Activated CD4-positive, alpha-beta T cell treated with anti-CD3 and anti-CD28 coated beads, Interleukin-2, amount 10 ng/mL, durations not matched to agents 24 days and 14 days (primary cell): ENCODE measurements around the gene TMEM272. TPM values are rescaled to one million over a fixed set of nuclear protein-coding genes. Genes with fewer than 3 reads are reported as not detected.

ENCODE experiments used
- DNase-seq: peaks from one replicate; pipeline ENCODE4 v3.0.0; 2022
- H3K27ac Mint-ChIP-seq: one replicate; pipeline ENCODE4 v1.8.0; 2022; ENCODE audit warnings: mild to moderate bottlenecking, mixed read lengths
- H3K27me3 Mint-ChIP-seq: one replicate; pipeline ENCODE4 v1.8.0; 2022; ENCODE audit warnings: mixed read lengths
- H3K36me3 Mint-ChIP-seq: one replicate; pipeline ENCODE4 v1.8.0; 2022; ENCODE audit warnings: low read depth, mild to moderate bottlenecking, mixed read lengths
- H3K4me1 Mint-ChIP-seq: one replicate; pipeline ENCODE4 v1.8.0; 2021; ENCODE audit warnings: mixed read lengths
- H3K4me3 Mint-ChIP-seq: one replicate; pipeline ENCODE4 v1.8.0; 2022; ENCODE audit warnings: mild to moderate bottlenecking, moderate library complexity, mixed read lengths
- H3K9me3 Mint-ChIP-seq: one replicate; pipeline ENCODE4 v1.8.0; 2021; ENCODE audit warnings: mixed read lengths
- intact Hi-C: fragments of 100-400 bp; cut with micrococcal nuclease; formaldehyde crosslinking; loops from one replicate; pipeline ENCODE4 v1.15.1; 2023
- total RNA-seq: library from RNA; stranded (reverse); gene quantifications from 2 replicates; pipeline ENCODE4 v1.2.3, GENCODE V29; 2022

Gene TMEM272
- total RNA-seq, 1 donor from 2014 or later, result 0.77 TPM

DNA sequence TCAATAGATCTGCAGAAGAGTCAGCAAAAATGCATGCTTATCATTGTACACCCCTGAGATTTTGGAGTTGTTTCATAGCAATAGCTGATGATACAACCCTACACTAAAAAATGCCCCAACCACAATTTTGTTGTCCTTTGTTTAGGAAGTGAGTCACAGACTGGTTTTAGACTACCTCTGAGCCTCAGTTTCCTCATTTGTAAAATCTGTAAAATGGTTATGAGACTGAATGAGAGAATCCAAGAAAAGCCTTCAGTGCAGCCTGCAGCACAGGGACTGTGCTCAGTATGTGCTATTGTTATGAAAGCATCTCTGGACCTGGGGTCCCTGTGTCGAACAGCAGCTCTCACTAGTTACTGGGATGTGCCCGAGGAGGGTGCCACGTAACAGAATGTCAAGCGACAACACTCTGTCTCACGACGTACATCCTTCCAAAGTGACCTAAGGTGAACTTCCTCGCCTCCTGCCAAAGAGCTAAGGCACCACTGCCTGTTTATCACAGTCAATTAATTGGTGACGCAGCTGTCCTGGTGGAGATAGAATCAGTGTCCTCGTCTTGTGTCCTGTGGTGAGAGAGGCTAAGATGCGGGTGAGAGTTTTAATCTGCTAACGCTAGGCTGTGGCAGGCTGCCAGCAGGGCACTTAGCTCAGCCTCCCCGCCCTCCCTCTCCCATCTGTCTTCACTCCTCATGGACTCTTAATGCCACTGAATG, 59.1 kb downstream of the TMEM272 start:
- Mint-ChIP-seq H3K27ac (no peak overlapping the region), H3K36me3 (peaks cover 2% of the 10 kb centered on the region), H3K4me1 (peaks cover 13% of the 10 kb centered on the region), H3K27me3 (no peaks in the 10 kb centered on the region), H3K9me3 (peaks cover 3% of the 10 kb centered on the region), H3K4me3 (no peak overlapping the region)
- intact Hi-C loops, result no loop called here
- DNase-seq, result no peak

GRCh38 chr13:51784097-51784496, 60.9 kb downstream of the TMEM272 start:
- no peaks in the 10 kb centered on the region for H3K27me3 Mint-ChIP-seq
- no peaks in the 10 kb centered on the region for H3K36me3 Mint-ChIP-seq
- H3K4me3 Mint-ChIP-seq, result no peak overlapping the region
- no peaks in the 10 kb centered on the region for H3K9me3 Mint-ChIP-seq
- no peak overlapping the region for H3K27ac Mint-ChIP-seq
- no peak for DNase-seq
- intact Hi-C loops, result loop anchor here (5.0 kb wide), 1 partner anchor 332 kb away; the partner anchor contains the start of gene INTS6
- peaks cover 13% of the 10 kb centered on the region for H3K4me1 Mint-ChIP-seq

GRCh38 chr13:51783428-51784094, 61.4 kb downstream of the TMEM272 start:
- Mint-ChIP-seq H3K36me3 (no peaks in the 10 kb centered on the region), H3K9me3 (no peaks in the 10 kb centered on the region), H3K4me3 (no peak overlapping the region), H3K27me3 (no peaks in the 10 kb centered on the region), H3K27ac (no peak overlapping the region), H3K4me1 (peaks cover 13% of the 10 kb centered on the region)
- no peak for DNase-seq
- intact Hi-C loops, result loop anchor here (5.0 kb wide), 1 partner anchor 331 kb away; the partner anchor contains the start of gene INTS6

- H3K27me3 Mint-ChIP-seq, result no peaks in the 10 kb centered on the region
- intact Hi-C loops, result loop anchor here (5.0 kb wide), 1 partner anchor 330 kb away; the partner anchor contains the start of gene INTS6
- H3K36me3 Mint-ChIP-seq, result no peaks in the 10 kb centered on the region
- peaks cover 13% of the 10 kb centered on the region for H3K4me1 Mint-ChIP-seq
- no peak overlapping the region for H3K4me3 Mint-ChIP-seq
- DNase-seq, result no peak
- H3K27ac Mint-ChIP-seq, result no peak overlapping the region
- H3K9me3 Mint-ChIP-seq, result no peaks in the 10 kb centered on the region
Observed at GRCh38 chr13:51782026-51782710, 62.8 kb downstream of the TMEM272 start.

GRCh38 chr13:51781246-51782022, 63.5 kb downstream of the TMEM272 start:
- DNase-seq, result peak; percentile 70
- Mint-ChIP-seq H3K27ac (no peak overlapping the region), H3K4me3 (no peak overlapping the region), H3K4me1 (peaks cover 7% of the 10 kb centered on the region), H3K27me3 (no peaks in the 10 kb centered on the region), H3K9me3 (no peaks in the 10 kb centered on the region), H3K36me3 (no peaks in the 10 kb centered on the region)
- intact Hi-C loops, result loop anchor here (5.0 kb wide), 1 partner anchor 329 kb away; the partner anchor contains the start of gene INTS6

DNA sequence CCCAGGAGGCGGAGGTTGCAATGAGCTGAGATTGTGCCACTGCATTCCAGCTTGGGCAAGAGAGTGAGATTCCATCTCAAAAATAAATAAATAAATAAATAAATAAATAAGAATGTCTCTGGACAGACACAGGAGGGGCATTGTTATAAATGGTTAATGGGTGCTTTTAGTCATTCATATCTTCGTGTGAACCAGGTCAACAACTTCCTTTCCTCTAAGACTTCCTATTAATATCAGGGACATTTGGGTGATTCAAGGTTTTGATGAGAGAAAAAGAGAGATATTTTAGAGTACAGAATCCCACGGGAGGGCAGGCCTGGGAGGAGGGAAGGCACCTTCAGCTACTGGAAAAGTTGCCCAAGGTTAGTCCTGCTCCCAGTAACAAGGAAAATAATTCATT, 64.9 kb downstream of the TMEM272 start:
- no peak for DNase-seq
- Mint-ChIP-seq H3K4me3 (no peak overlapping the region), H3K27ac (no peak overlapping the region), H3K36me3 (no peaks in the 10 kb centered on the region), H3K9me3 (no peaks in the 10 kb centered on the region), H3K27me3 (no peaks in the 10 kb centered on the region), H3K4me1 (peaks cover 3% of the 10 kb centered on the region)
- intact Hi-C loops, result loop anchor here (5.0 kb wide), 1 partner anchor 328 kb away; the partner anchor contains the start of gene INTS6

- no peaks in the 10 kb centered on the region for H3K9me3 Mint-ChIP-seq
- no peaks in the 10 kb centered on the region for H3K27me3 Mint-ChIP-seq
- no peak overlapping the region for H3K27ac Mint-ChIP-seq
- intact Hi-C loops, result no loop called here
- DNase-seq, result no peak
- H3K4me1 Mint-ChIP-seq, result peaks cover 3% of the 10 kb centered on the region
- H3K4me3 Mint-ChIP-seq, result no peak overlapping the region
- no peaks in the 10 kb centered on the region for H3K36me3 Mint-ChIP-seq
Observed at GRCh38 chr13:51778392-51778791, 66.6 kb downstream of the TMEM272 start.

- Mint-ChIP-seq H3K9me3 (no peaks in the 10 kb centered on the region), H3K27me3 (no peaks in the 10 kb centered on the region), H3K36me3 (no peaks in the 10 kb centered on the region), H3K4me3 (no peak overlapping the region), H3K27ac (no peak overlapping the region), H3K4me1 (peaks cover 3% of the 10 kb centered on the region)
- intact Hi-C loops, result no loop called here
- no peak for DNase-seq
Observed at GRCh38 chr13:51777921-51778320, 67.1 kb downstream of the TMEM272 start.

- Mint-ChIP-seq H3K4me1 (no peaks in the 10 kb centered on the region), H3K36me3 (no peaks in the 10 kb centered on the region)
Observed at GRCh38 chr13:51776179-51776578, 68.8 kb downstream of the TMEM272 start.

DNA sequence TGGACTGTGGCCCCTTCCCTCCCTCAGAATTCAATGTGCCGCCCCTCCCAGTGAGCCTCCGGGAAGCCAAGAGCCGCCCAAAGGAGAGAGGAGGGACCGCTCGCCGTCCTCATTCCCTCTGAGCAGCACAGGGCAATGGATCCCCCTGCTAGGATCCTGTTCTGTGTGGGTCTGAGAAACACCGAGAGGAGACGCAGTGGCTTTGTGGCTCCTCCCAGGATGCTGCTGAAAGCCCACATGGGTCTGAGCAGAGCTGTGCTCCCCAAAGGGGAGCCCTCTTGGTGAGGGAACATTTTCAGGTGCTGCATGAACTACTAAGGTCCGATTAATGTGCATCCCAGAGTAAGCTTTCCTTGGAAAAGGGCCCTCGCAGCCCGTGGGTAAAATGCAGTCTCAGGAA, 71.5 kb downstream of the TMEM272 start:
- Mint-ChIP-seq H3K36me3 (no peaks in the 10 kb centered on the region), H3K4me3 (no peak overlapping the region), H3K9me3 (no peaks in the 10 kb centered on the region), H3K27me3 (no peaks in the 10 kb centered on the region), H3K4me1 (no peaks in the 10 kb centered on the region), H3K27ac (no peak overlapping the region)
- intact Hi-C loops, result no loop called here
- no peak for DNase-seq

More at GRCh38 chr13:51776179-51776578, 68.8 kb downstream of the TMEM272 start:
- no peak for DNase-seq
- no peak overlapping the region for H3K4me3 Mint-ChIP-seq
- intact Hi-C loops, result no loop called here
- no peaks in the 10 kb centered on the region for H3K9me3 Mint-ChIP-seq
- no peak overlapping the region for H3K27ac Mint-ChIP-seq
- H3K27me3 Mint-ChIP-seq, result no peaks in the 10 kb centered on the region

DNA sequence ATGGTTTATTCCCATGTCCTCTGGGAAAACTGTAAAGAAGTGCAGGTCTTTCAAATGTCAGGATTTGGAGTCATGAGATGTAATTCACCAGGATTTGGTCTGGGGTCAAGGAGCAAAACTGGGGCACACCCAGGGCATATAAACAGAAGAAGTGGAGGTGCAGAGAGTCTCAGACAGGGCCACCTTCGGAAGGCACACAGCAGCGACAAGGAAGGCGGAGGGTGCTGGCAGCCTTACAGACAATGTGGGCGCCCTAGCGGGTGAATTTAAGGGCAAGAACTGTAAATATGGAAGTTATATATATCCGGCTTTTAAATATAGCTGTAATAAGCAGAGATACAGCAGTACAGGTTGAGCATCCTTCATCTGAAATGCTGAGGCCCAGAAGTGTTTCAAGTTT, 72.2 kb downstream of the TMEM272 start:
- Mint-ChIP-seq H3K4me1 (no peaks in the 10 kb centered on the region), H3K27ac (no peak overlapping the region), H3K36me3 (no peaks in the 10 kb centered on the region), H3K9me3 (no peaks in the 10 kb centered on the region), H3K27me3 (no peaks in the 10 kb centered on the region), H3K4me3 (no peak overlapping the region)
- no peak for DNase-seq
- intact Hi-C loops, result no loop called here

DNA sequence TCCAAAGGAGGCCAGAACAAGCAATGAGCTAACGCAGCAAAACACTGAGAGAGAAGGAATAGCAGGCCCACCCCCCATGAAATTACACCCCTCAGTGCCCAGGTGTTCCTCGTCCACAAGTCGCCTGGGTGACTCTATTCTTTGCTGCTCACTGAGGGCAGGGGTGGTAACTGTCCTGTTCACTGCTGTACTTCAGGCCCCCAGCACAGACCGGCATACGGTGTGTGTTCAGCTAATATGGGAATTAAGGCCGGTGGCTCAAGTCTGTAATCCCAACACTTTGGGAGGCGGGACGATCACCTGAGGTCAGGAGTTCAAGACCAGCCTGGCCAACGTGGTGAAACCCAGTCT, 72.9 kb downstream of the TMEM272 start:
- Mint-ChIP-seq H3K4me3 (no peak overlapping the region), H3K27ac (no peak overlapping the region), H3K9me3 (no peaks in the 10 kb centered on the region), H3K27me3 (no peaks in the 10 kb centered on the region), H3K4me1 (no peaks in the 10 kb centered on the region), H3K36me3 (no peaks in the 10 kb centered on the region)
- intact Hi-C loops, result no loop called here
- DNase-seq, result no peak

DNA sequence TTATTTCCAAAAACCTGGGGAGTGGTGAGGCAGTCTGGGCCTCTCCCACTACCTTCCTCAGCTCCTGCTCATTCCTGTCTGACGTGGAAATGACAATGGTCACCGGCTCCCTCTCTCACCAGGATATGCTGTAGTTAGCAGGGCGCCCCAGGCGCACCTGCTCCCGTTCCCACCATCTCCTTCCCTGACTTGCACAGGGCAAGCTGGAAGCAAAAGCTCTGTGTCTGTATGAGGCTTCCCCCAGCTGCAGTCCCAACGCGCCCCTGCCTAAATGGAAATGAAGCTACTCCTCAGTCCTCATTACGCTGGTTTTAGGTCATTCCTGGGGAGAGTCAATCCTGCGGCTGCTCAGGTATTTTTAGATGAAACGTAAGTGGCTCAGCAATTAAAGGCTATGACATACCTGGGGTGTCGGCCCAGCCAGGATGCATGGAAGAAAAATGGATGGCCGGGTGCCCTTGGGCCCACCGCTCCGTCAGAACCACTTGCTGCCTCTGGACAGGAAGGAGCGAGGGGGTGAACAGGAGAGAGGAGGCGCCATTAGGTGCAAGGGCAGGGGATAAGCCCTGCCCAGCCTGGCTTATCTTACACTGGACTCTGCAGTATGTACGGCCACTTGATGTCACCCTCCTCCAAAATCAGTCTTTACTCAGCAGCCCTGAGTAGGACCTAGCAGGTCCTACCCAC, 73.4 kb downstream of the TMEM272 start:
- H3K36me3 Mint-ChIP-seq, result peaks cover 2% of the 10 kb centered on the region
- intact Hi-C loops, result no loop called here
- no peaks in the 10 kb centered on the region for H3K9me3 Mint-ChIP-seq
- H3K4me3 Mint-ChIP-seq, result no peak overlapping the region
- H3K27me3 Mint-ChIP-seq, result no peaks in the 10 kb centered on the region
- no peak overlapping the region for H3K27ac Mint-ChIP-seq
- no peak for DNase-seq
- peaks cover 2% of the 10 kb centered on the region for H3K4me1 Mint-ChIP-seq
